Spleen (tissue), 7 donors: ENCODE results near the gene PDZD8.

ENCODE experiments used
- CTCF ChIP-seq, 11 experiments: fragments of 200-600 bp in 7 of 11; fragments of 450-650 bp in 4 of 11; sonication (generic) in 4 of 11; IDR thresholded peaks in 8 of 11; conservative IDR thresholded peaks in 3 of 11; 1 replicate in 7 of 11; 2 replicates in 4 of 11; pipeline versions ENCODE4 v1.4.0 to v1.8.0; 2016 to 2021; ENCODE audit warnings: antibody characterized with exemption in 11 of 11, inconsistent platforms in 4 of 11, mild to moderate bottlenecking in 1 of 11
- POLR2A ChIP-seq, 3 donors: fragments of 450-650 bp; IDR thresholded peaks; one replicate each; pipeline ENCODE4 v1.5.1; 2017; ENCODE audit warnings: antibody characterized with exemption in 3 of 3, mild to moderate bottlenecking in 1 of 3
- POLR2AphosphoS5 ChIP-seq, 3 donors: sonication (generic); formaldehyde crosslinking; IDR thresholded peaks; one replicate each; pipeline ENCODE4 v1.5.1; 2017; ENCODE audit warnings: antibody characterized with exemption in 3 of 3
- donor health status: DM: no; HTN: no; CAD: no; lungs with moderate emphysema.
- donor health status: DM: no; HTN: no; CAD: no.
- donor health status: DM: no; HTN: no; CAD: no.

GRCh38 chr10:117355072-117355471 lies 20.2 kb downstream of the PDZD8 start:
- TF ChIP-seq POLR2A (IDR thresholded peaks at IDR 0.05) (no peak), CTCF (IDR thresholded peaks at IDR 0.05 in 8 of 11, conservative IDR thresholded peaks at IDR 0.05 in 3 of 11) (no peak), POLR2AphosphoS5 (IDR thresholded peaks at IDR 0.05) (no peak)
